ENCODE measurements around the gene ZNF639. TPM values are rescaled to one million over a fixed set of nuclear protein-coding genes. Genes with fewer than 3 reads are reported as not detected.
"Not testable (repeated sequence)": the region's sequence is repeated elsewhere in the genome, so short reads cannot be mapped to it uniquely, and the experiment has no call there.

The ZNF639 gene
- total RNA-seq = 34.3 and 38.7 TPM in 2 replicates

- Mint-ChIP-seq H3K9me3 (no peaks in the 10 kb centered on the region), H3K27ac (peak within 1 kb of the TSS; percentile 97), H3K4me3 (ENCODE audit: low read depth) (peak within 1 kb of the TSS; percentile 93), H3K36me3 (ENCODE audit: low read depth) (peaks cover 14% of the 10 kb centered on the region), H3K4me1 (ENCODE audit: low read depth) (peaks cover 25% of the 10 kb centered on the region), H3K27me3 (ENCODE audit: low read depth) (peaks cover 11% of the 10 kb centered on the region)
- peak; percentile 75 for DNase-seq (ENCODE audit: low spot score)
- intact Hi-C loops (cut with micrococcal nuclease) = loop anchor here (1.0 to 10.0 kb wide), 7 partner anchors 25 to 885 kb away; partner anchors contain the start of genes ACTL6A, GNB4, MFN1 and MRPL47
These were observed at the start of gene ZNF639 for GRCh38 chr3:179322286-179323196. Gene ZNF639, plus strand, starts transcription at chr3:179323031. Its CDS starts 5,263 bp downstream, at chr3:179328294.

DNA sequence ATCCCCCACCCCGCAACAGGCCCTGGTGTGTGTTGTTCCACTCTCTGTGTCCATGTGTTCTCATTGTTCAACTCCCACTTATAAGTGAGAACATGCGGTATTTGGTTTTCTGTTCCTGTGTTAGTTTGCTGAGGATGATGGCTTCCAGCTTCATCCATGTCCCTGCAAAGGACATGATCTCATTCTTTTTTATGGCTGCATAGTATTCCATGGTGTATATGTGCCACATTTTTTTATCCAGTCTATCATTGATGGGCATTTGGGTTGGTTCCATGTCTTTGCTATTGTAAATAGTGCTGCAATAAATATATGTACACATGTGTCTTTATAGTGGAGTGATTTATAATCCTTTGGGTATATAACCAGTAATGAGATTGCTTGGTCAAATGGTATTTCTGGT, 48.4 kb upstream of the ZNF639 start:
- H3K4me1 Mint-ChIP-seq (ENCODE audit: low read depth); intact Hi-C loops (cut with micrococcal nuclease); H3K9me3 Mint-ChIP-seq: not testable (repeated sequence)

DNA sequence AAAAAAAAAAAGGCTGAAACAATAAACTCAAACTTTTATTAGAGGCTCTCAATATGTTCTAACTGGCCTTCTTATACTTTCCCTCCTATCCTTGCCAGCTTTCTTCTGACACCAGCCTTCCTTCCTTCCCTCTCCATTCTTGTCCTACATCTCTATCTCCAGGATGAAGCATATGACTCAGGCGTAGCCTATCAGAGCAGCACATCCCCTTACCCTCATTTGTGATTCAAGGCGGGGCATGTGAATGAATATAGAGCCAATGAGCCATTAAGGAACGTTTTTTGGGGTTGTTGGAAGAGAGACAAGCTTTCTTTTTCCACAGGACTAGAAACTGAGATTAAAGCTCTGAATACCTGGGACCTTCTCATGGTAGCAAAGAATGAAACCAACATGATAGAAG, 46.8 kb upstream of the ZNF639 start:
- H3K4me1 Mint-ChIP-seq (ENCODE audit: low read depth) = no peaks in the 10 kb centered on the region
- peaks cover 16% of the 10 kb centered on the region for H3K27me3 Mint-ChIP-seq (ENCODE audit: low read depth)
- no peak overlapping the region for H3K4me3 Mint-ChIP-seq (ENCODE audit: low read depth)
- H3K27ac Mint-ChIP-seq = no peak overlapping the region
- no peak for DNase-seq (ENCODE audit: low spot score)
- no peaks in the 10 kb centered on the region for H3K36me3 Mint-ChIP-seq (ENCODE audit: low read depth)
- intact Hi-C loops (cut with micrococcal nuclease) = no loop called here
- no peaks in the 10 kb centered on the region for H3K9me3 Mint-ChIP-seq

More for the DNA sequence above, 48.4 kb upstream of the ZNF639 start:
- not testable (repeated sequence) for H3K4me3 Mint-ChIP-seq (ENCODE audit: low read depth); H3K36me3 Mint-ChIP-seq (ENCODE audit: low read depth); DNase-seq (ENCODE audit: low spot score); H3K27ac Mint-ChIP-seq
- peaks cover 13% of the 10 kb centered on the region for H3K27me3 Mint-ChIP-seq (ENCODE audit: low read depth)

GRCh38 chr3:179276743-179277142, 46.1 kb upstream of the ZNF639 start:
- intact Hi-C loops (cut with micrococcal nuclease) = no loop called here
- H3K27ac Mint-ChIP-seq = no peak overlapping the region
- H3K9me3 Mint-ChIP-seq = no peaks in the 10 kb centered on the region
- H3K4me3 Mint-ChIP-seq (ENCODE audit: low read depth) = no peak overlapping the region
- no peaks in the 10 kb centered on the region for H3K4me1 Mint-ChIP-seq (ENCODE audit: low read depth)
- no peak for DNase-seq (ENCODE audit: low spot score)
- H3K27me3 Mint-ChIP-seq (ENCODE audit: low read depth) = peaks cover 16% of the 10 kb centered on the region
- H3K36me3 Mint-ChIP-seq (ENCODE audit: low read depth) = no peaks in the 10 kb centered on the region

GRCh38 chr3:179278151-179278550, 44.7 kb upstream of the ZNF639 start:
- no peak for DNase-seq (ENCODE audit: low spot score)
- Mint-ChIP-seq H3K36me3 (ENCODE audit: low read depth) (no peaks in the 10 kb centered on the region), H3K27me3 (ENCODE audit: low read depth) (peaks cover 26% of the 10 kb centered on the region), H3K4me1 (ENCODE audit: low read depth) (no peaks in the 10 kb centered on the region), H3K4me3 (ENCODE audit: low read depth) (no peak overlapping the region), H3K9me3 (no peaks in the 10 kb centered on the region), H3K27ac (no peak overlapping the region)
- intact Hi-C loops (cut with micrococcal nuclease) = no loop called here

DNA sequence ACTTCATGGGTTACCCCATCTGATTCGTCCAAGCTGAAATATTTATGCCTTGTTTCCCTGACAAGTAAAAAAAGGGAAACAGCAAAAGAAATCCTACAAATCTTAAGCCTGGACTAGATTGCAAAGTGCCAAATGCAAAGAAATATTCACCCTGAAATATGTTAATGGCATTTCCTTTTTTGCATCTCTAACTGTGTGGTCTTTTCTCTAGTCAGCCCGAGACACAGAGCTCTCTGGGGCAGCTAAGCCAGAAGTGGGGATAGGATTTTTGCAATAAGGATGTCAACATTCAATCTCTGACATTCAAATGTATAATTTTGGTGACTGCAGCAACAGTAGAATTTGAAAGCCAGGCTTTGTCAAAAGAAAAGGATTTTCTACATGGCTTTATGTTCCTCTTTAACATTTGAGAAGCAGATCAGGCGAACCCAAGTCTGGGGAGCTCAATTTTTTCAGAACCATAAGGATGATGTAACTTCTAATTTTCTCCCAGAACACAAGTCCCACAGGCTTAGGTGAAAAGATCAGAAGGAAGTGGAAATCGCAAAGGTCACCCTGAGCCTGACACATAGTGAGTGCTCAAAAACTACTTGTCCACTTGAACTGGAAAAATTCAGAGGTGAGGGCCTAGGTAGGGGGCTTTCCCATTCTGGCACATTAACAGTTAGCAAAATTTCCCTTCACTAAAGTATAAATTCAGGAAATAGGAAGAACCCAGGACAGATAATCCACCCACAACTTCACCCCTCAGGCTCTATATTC, 43.7 kb upstream of the ZNF639 start:
- Mint-ChIP-seq H3K9me3 (no peaks in the 10 kb centered on the region), H3K4me1 (ENCODE audit: low read depth) (no peaks in the 10 kb centered on the region), H3K27ac (no peak overlapping the region), H3K4me3 (ENCODE audit: low read depth) (no peak overlapping the region), H3K36me3 (ENCODE audit: low read depth) (no peaks in the 10 kb centered on the region), H3K27me3 (ENCODE audit: low read depth) (peaks cover 34% of the 10 kb centered on the region)
- intact Hi-C loops (cut with micrococcal nuclease) = no loop called here
- no peak for DNase-seq (ENCODE audit: low spot score)

DNA sequence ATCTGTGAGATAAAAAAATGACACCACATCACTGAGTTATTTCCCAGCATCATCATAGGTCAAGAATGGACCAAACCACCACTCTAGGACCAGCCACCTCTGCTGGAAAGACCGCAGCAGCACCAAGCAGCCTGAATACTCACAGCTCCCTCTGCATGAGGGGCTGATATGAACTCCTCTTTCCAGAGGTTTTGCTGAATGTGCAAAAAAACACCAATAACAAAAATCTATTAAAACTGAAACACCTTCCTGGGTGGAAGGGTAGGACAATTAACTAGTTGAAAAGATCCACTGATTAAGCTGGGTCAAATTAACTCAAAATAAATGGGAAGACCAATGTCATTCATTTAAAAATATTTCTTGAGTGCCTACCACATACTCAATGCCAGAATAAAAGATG, 43.0 kb upstream of the ZNF639 start:
- Mint-ChIP-seq H3K36me3 (ENCODE audit: low read depth) (no peaks in the 10 kb centered on the region), H3K27ac (no peak overlapping the region), H3K4me3 (ENCODE audit: low read depth) (no peak overlapping the region), H3K4me1 (ENCODE audit: low read depth) (no peaks in the 10 kb centered on the region), H3K9me3 (no peaks in the 10 kb centered on the region), H3K27me3 (ENCODE audit: low read depth) (peaks cover 39% of the 10 kb centered on the region)
- intact Hi-C loops (cut with micrococcal nuclease) = no loop called here
- no peak for DNase-seq (ENCODE audit: low spot score)

- H3K27ac Mint-ChIP-seq = no peak overlapping the region
- intact Hi-C loops (cut with micrococcal nuclease) = no loop called here
- H3K4me3 Mint-ChIP-seq (ENCODE audit: low read depth) = no peak overlapping the region
- H3K9me3 Mint-ChIP-seq = no peaks in the 10 kb centered on the region
- no peak for DNase-seq (ENCODE audit: low spot score)
- H3K27me3 Mint-ChIP-seq (ENCODE audit: low read depth) = peaks cover 43% of the 10 kb centered on the region
- no peaks in the 10 kb centered on the region for H3K4me1 Mint-ChIP-seq (ENCODE audit: low read depth)
- no peaks in the 10 kb centered on the region for H3K36me3 Mint-ChIP-seq (ENCODE audit: low read depth)
These were observed 41.0 kb upstream of the ZNF639 start for GRCh38 chr3:179281825-179282224.

GRCh38 chr3:179286331-179286730, 36.5 kb upstream of the ZNF639 start:
- H3K27me3 Mint-ChIP-seq (ENCODE audit: low read depth) = peaks cover 29% of the 10 kb centered on the region
- no peaks in the 10 kb centered on the region for H3K4me1 Mint-ChIP-seq (ENCODE audit: low read depth)
- H3K4me3 Mint-ChIP-seq (ENCODE audit: low read depth) = no peak overlapping the region
- no peaks in the 10 kb centered on the region for H3K9me3 Mint-ChIP-seq
- intact Hi-C loops (cut with micrococcal nuclease) = no loop called here
- no peak overlapping the region for H3K27ac Mint-ChIP-seq
- no peaks in the 10 kb centered on the region for H3K36me3 Mint-ChIP-seq (ENCODE audit: low read depth)
- DNase-seq (ENCODE audit: low spot score) = no peak

DNA sequence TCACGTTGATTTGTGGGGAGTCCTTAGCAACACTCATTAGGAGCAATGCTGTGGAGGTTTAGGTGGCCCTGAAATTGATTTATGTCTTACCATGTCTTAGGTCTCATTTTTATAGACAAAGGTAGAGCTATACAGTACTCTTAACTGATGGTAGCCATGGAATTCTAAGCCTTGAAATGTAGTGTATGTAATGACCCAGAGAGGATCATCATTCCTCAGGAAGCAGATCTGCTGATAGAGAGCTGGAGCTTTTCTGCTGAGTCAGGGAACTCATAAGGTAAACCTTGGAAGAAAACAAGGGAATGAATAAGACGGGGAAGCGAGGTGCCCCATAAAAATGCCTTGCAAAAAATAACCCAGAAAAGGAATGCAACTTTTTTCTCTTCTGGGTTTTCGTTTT, 34.0 kb upstream of the ZNF639 start:
- intact Hi-C loops (cut with micrococcal nuclease) = no loop called here
- H3K4me1 Mint-ChIP-seq (ENCODE audit: low read depth) = no peaks in the 10 kb centered on the region
- DNase-seq (ENCODE audit: low spot score) = no peak
- no peaks in the 10 kb centered on the region for H3K36me3 Mint-ChIP-seq (ENCODE audit: low read depth)
- H3K27ac Mint-ChIP-seq = no peak overlapping the region
- no peaks in the 10 kb centered on the region for H3K9me3 Mint-ChIP-seq
- no peak overlapping the region for H3K4me3 Mint-ChIP-seq (ENCODE audit: low read depth)
- peaks cover 23% of the 10 kb centered on the region for H3K27me3 Mint-ChIP-seq (ENCODE audit: low read depth)

DNA sequence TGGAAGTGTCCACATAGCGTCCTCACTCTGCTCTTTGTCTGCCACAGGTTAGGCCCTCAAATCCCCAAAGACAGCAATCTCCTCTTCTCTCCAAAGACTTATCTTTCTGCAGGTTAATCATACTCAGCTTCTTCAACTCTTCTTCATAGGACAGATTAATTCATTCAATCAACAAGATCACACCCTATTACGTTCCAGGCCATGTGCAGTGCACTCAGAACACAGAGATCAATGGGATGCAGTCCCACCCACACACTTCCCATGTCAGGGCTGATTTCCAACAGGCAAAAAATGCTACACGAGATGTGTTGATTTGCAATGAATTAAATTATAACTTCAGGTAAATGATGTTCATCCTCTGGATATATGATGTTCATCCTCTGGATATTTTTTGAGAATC, 33.5 kb upstream of the ZNF639 start:
- Mint-ChIP-seq H3K27ac (no peak overlapping the region), H3K27me3 (ENCODE audit: low read depth) (peaks cover 20% of the 10 kb centered on the region), H3K4me1 (ENCODE audit: low read depth) (no peaks in the 10 kb centered on the region), H3K4me3 (ENCODE audit: low read depth) (no peak overlapping the region), H3K9me3 (no peaks in the 10 kb centered on the region), H3K36me3 (ENCODE audit: low read depth) (no peaks in the 10 kb centered on the region)
- no peak for DNase-seq (ENCODE audit: low spot score)
- intact Hi-C loops (cut with micrococcal nuclease) = no loop called here

- intact Hi-C loops (cut with micrococcal nuclease) = no loop called here
- Mint-ChIP-seq H3K4me3 (ENCODE audit: low read depth) (no peak overlapping the region), H3K36me3 (ENCODE audit: low read depth) (no peaks in the 10 kb centered on the region), H3K4me1 (ENCODE audit: low read depth) (no peaks in the 10 kb centered on the region), H3K27me3 (ENCODE audit: low read depth) (peaks cover 26% of the 10 kb centered on the region), H3K27ac (no peak overlapping the region), H3K9me3 (no peaks in the 10 kb centered on the region)
- no peak for DNase-seq (ENCODE audit: low spot score)
These were observed 30.4 kb upstream of the ZNF639 start for GRCh38 chr3:179292450-179292849.
